Fibroblast of gingiva (primary cell): ENCODE data around the gene CACNA2D1.

ENCODE experiments used
- DNase-seq: peaks from one replicate; pipeline ENCODE4 v3.0.0-alpha.2; 2011; ENCODE audit warnings: low read depth

CACNA2D1 gene

DNA sequence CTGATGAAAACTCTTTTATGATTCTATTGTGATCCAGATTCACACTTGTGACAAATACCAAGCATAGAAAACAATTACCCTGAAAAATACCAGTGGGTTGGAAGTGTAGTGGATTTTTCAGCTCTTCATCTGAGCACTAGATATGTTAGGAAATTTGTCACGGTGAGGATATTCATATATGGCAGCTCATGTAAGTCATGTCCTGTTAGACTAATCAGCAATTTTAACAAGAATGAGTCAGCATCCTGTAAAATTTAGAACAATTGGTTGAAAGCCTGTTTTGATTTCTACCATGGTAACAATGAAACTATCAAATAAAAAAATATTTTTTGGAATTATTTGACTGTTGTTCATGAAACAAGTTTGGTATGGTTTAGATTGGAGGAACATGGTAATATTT, 334.3 kb downstream of the CACNA2D1 start:
- peak; percentile 47 for DNase-seq

DNA sequence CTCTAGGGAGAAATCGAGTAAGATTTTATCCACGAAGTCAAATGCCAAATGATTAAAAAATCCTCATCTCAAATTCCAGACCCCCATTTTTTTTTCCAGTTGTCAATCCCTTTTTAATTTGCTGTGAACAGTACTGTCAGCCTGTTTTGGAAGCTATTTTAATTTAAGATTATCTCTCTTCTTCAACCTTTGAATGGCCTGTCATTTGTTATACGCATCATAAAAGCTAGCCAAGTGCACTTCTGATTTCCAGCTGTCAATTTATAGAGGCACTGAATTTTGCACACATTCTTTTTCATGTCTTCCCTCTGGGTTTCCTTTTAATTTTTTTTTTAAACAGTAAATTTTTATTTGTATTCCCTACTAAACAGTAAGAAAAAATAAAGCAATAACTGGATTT, 337.4 kb downstream of the CACNA2D1 start:
- DNase-seq = no peak

DNA sequence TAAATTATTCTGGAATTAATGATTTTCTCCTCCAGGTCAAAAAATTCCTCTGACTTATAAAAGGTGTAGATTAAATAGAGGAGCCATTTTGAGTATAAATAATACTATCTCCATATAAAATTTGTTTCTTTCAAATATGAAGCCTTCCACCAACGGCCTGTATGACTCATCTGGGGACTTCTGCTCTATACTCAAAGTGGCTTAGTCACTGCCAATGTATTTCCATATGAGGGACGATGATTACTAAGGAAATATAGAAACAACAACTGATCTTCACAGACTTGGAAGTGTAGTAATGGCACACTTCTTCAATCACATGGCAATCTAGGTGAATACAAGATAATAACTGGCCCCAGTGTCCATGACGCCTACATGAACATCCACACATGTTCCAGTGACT, 338.1 kb downstream of the CACNA2D1 start:
- DNase-seq = peak; percentile 46

DNA sequence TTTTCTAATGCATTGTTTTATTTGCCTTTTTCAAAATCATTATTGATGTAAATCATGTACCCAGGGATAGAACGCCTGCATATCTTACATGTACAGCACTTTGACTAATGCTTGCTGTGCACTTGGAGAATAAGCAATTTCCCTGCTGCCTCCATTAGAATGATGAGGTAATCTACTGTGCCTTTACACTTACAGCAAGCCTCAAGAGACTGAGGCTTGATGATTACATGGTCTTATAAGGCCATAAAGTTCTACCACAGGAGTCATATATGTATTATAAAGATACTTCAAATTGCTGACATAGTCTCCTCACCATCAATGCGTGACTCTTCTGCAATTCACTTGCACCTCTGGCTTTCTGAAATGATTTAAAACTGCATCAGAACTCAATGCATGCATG, 345.2 kb downstream of the CACNA2D1 start:
- DNase-seq = no peak

DNA sequence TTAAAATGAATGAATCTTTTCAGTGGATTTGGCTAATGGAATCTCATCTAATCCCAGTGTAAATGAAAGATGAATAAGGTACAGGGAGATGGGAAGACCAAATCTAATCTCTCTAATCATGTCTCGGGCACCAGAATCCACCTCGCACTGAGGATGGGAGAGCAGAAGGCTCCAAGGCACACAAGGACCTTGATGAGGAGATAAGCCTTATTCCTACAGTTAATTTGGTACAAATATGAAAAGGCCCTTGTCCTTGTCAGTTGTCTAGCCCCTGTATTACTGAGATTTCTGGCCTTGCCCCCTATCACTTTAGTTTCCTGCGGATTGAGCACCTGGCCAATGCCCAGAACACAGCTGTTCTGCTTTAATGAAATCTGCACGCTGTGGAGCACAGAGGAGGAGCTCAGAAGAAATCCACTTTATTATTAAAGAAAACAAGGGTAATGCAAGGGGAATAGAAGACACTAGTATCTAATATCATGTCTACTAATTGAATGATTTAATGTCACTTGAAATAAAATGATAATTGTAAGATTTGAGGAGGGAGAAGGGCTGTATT, 352.4 kb downstream of the CACNA2D1 start:
- DNase-seq = no peak

DNA sequence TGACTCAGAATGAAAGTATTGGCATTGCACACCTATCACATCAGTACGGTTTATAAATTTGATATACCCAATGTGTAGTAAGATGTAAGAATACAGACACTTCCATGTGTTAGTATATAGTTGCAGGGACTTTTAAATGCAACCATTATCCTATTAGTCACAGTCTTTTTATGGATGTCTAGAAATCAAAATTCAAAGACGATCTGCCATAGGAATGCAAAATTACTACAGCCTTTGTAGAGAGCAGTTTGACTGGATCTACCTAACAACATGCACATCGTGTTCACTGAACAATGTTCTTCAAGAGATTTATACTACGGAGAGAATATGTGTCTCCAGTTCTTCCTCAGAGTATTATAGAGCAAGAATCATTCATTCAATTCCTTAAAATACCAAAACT, 356.5 kb downstream of the CACNA2D1 start:
- no peak for DNase-seq

DNA sequence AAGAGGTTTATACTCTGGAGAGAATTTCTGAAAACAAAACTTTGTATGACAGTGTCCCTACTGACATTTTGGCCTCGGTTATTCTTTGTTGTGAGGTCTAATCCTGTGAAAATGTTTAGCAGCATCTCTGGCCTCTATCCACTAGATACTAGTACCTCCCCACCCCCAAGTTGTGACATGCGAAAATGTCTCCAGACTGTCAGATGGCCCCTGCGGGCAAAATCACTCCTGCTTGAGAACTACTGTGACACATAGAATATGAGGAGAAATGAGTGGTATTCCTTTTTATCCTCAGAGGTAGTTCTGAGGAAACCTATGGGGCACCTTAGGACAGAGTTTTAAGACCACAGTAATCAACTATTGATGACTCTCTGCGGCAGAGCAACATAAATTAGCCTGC, 358.5 kb downstream of the CACNA2D1 start:
- DNase-seq = no peak

DNA sequence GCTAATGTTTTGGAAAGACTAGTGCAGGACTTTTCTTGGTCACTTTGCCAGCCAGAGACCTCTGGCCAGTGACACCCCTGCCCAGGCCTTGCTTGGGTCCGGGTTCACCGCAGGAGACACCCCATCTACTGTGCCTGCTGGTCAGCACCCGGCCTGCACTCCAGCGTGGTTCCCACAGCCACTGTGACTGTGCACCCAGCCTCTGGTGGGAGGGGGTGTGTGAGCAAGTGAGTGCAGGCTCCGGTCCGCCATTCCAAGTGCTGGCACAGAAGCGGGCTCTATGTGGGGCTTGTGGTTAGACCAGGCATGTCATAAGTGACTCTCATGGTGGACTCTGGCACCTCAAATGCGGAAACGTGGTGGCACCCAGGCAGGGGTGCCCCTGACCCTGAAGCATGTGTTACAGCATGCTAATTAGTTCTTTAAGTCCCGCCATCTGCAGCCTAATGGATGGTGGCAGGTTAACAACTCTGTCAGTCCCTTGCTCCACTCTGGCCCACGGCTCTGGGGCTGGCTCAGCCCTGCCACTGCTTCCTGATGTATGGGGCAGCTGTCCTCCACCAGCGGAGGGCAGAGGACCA, 361.8 kb downstream of the CACNA2D1 start:
- no peak for DNase-seq

DNA sequence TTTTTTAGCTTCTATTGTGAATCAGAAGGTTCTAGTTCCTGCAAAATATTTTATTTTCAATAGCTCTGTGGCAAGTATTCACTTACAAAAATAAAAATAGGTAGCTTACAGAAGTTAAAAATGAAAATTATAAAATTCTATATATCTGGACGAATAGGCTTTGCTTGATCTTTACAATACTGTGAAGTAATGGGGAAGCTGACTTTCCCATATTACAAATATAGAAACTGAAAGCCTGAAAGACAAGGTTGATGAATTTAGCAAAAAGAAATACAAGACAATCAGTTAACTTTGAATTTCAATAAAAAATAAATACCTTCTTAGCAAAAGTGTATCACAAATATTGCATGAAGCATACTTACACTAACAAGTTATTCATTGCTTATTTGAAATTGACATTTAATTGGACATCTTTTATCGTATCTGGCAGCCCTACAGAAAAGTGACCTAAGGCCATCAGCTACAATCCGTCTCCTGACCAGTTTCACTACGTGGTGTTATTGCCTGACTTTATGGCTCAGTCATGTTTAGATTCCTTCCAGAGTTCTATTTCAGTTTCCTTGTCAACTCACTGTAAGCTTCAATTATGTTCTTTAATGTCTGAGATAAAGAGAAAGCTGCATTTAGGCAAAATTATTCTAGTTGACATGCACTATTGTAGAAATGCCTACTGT, 363.2 kb downstream of the CACNA2D1 start:
- no peak for DNase-seq

DNA sequence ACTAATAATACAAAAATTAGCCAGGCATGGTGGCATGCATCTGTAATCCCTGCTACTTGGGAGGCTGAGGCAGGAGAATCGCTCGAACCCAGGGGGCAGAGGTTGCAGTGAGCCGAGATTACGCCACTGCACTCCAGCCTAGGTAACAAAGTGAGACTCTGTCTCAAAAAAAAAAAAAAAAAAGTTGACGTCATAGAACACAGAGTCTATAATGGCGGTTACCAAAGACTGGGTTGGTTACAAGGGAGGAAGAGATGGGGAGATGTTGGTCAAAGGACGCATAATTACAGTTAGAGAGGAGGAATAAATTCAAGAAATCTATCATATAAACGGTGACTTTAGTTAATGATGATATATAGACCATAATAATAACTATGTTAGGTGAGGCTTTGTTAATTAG, 364.1 kb downstream of the CACNA2D1 start:
- no peak for DNase-seq

DNA sequence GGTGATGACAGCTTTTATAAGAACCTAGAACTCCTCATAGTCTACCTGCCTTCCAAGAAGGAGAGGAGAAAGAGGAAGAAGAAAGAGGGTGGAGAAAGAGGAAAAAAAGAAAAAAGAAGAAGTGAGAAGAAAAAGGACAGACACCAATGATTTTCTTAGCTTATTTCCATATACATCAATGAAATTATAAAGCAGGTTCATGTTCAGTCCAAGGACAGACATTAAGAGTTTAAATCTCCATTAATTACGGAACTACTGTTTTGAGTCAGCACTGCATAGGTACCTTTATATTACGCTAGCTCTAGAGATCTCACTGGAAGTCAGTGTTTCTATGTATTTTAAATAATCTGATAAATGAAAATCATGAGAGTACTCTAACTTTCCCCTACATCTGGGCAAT, 364.8 kb downstream of the CACNA2D1 start:
- DNase-seq = no peak

DNA sequence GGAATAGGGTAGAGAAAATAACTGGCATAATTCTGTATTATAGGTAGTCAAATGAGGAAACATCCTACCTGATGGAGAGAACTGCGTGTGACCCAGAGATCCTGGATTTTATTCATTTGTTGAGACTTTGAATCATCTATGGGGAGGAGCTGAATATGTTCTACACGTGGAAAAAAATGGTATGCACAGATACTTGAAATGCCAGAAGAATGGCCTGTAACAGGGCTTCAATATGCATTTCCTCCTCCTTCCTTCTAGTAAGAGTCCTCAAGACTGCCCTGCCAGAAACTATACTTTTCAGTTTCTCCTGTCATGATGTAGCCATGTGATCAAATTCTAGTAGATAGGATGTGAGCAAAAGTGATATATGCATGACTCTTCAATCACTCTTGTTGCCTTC, 372.1 kb downstream of the CACNA2D1 start:
- no peak for DNase-seq

DNA sequence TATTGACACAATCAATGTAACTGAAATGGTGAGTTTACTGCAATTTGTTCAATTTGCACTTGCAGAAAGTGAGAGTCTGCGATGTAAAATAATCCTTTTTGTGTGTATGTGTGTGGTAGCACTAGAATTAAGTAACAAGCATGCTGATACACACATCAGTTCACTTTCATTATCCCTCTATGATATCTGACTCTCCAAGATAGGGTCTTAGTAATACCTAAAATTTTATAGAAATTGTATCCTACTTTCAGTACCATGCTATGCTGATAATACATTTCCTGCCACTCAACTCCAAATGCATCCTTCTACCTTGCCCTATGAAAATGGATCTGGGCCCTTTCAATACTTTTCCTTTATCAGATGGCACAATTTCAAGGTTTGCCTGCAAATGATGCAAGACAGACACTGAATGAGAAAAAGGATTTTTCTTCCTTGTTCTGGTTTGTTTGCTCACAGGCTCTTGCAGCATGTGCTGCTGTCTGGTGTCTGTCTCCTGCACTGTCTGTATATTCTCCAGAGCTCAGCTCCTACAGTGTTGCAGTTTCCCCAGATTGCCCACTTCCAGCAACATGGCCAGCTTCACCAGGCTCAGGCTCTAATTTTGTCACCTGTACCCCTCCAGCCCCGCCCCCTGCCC, 375.8 kb downstream of the CACNA2D1 start:
- no peak for DNase-seq

DNA sequence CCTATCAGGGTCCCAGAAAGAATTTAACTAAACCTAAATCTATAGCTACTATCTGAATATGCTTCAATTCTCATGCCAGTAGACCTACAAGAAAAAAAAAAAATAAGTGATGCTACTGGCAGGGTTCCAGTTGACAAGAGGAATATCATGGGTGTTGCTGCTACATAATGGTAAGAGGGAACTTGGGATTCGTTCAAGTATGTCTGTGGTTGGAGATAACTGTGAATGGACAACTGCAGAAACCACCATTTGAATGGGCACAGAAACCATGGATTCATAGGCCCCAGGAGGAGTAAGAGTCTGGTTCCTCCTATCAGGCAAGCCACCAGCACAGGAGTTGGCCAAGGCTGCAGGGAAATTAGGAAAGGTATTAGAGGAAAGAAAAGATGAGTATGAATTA, 386.1 kb downstream of the CACNA2D1 start:
- DNase-seq = no peak

DNA sequence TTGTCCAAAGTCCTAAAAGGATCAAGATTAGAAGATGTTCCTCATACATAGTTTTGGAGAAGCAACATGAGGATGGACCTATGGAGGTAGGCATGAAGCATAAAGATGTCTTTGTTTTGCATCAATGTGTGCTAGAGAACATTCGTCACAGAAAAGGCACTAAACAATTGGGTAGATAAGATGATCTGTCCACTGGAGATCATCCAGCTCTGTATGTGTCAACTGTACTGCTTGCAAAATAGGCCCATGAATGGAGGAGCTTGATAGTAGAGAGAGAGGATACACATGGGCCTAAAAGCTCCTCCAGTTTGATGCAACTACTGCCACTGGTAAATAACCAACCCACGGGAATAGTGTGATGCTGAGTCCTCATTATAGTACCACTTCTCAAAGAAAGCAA, 387.3 kb downstream of the CACNA2D1 start:
- no peak for DNase-seq

DNA sequence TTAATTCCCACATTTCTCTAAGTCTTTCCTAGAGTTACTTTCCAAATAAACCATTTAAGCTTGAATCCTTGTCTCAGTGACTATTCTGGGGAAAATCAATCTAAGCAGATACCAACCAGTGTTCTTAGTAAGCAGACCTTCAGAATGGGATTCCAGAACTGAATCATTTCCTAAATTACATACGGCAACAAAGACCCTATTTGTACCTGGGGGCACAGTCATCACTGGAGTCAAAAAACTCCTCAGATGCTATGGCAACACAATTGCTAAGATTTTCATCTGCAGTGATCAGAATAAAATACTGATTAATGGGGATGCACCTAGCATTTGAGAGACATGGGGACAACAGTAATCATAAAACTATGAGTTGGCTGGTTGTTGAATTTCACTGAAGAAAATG, 389.0 kb downstream of the CACNA2D1 start:
- DNase-seq = no peak

DNA sequence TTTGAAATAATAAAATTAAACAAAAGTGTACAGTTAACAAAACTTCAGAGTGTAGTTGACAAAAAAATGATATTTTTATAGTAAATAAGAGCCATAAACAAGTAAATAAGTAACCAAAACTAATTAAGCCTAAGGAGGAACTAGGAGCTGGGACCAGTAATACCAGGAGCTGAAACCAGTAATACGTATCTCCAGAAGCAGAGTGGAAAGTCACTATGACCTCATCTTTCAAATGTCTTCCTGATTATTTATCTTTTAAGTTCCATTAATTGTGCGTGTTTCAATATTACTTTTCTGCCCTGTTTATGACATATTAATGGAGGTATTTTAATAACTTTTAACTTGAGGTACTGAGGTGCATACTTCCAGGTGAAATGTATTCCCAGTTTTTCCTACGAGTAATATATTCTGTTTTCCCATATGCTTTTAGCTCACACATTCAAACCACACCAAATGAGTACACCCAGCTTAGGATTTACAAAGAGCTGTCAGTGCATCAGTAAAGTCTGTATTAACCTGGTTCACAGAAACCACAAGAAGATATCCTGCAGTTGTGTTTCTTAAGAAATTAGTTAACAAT, 390.0 kb downstream of the CACNA2D1 start:
- DNase-seq = no peak

DNA sequence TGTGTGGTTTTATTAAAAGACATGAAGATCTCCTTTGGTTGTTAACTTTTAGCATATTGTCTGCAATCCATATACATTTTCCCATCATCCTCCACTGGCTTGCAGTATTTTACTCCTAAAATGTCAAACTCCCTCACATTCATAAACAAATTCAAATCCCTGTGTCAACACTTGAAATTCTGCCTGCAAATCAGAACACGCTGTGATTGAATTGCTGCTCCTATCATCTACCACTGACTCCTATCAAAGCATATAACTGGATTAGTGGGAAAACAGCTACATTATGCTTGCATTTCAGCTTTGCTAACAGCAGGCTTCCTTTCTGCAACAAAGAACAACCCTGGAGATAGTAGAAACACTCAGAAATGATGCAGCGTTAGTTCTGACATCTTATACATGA, 392.0 kb downstream of the CACNA2D1 start:
- no peak for DNase-seq

DNA sequence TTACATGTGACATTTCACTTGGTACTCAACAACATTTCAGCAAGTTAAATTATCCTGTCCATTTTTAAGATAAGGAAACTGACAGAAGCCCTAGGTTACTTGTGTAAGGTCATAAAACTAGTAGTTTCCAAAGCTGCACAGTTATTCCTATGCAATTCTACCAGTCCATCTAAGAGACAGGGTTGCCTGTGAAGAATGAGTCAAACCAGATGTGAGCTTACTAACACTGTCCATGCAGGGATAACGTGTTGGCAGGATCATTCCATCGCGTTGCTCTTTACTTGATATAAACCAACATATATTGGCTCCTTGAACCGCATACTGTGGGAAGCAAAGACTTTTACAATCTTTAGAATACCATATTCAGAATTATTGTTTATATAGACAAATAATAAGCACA, 392.8 kb downstream of the CACNA2D1 start:
- DNase-seq = peak; percentile 60

DNA sequence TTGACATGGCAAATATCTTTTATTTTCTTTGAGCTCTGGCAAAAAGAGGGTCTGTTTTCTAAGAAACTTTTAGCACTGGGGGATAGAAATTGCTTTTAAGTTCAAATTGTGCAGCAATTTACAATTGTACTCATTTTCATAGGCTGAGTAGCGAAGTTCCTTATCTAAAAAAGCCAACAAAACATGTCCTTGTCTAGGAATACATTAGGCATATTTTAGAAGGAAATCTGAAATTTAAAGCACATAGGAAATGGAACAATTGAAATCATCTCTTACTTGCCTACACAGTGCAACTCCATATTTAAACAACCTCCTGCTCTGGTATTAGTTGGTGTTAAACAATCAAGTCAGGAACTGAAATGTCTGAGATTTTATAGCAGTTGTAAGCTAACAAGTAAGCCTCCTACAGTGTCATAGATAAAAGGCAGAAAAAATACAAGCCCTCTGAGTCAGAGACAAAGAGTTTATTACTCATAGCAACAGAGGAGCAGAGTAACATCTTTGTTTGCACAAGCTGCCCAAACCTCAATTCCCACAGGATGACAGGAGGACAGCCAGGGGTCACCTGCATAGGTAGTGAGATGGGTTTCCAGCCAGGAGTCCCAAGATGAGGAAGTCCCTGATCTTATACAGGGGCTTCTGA, 393.6 kb downstream of the CACNA2D1 start:
- peak; percentile 78 for DNase-seq

DNA sequence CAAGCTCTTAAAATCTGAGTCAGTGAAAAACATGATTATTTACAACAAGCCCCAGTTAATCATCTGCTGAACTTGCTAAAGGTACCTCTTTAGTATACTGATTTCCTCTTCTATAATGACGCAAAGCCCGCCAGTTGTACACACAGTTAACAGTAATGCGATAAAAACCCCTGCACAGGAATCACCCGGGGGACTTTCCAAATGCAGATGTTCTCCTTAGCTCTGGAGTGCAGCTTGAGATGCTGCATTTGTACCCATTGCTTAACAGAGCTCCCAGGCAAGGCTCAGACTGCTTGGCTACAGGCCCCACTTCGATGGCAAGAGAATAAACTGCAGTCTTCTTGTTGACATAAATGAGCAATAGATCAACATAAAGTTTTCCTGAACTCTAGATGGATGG, 394.1 kb downstream of the CACNA2D1 start:
- DNase-seq = peak; percentile 19

DNA sequence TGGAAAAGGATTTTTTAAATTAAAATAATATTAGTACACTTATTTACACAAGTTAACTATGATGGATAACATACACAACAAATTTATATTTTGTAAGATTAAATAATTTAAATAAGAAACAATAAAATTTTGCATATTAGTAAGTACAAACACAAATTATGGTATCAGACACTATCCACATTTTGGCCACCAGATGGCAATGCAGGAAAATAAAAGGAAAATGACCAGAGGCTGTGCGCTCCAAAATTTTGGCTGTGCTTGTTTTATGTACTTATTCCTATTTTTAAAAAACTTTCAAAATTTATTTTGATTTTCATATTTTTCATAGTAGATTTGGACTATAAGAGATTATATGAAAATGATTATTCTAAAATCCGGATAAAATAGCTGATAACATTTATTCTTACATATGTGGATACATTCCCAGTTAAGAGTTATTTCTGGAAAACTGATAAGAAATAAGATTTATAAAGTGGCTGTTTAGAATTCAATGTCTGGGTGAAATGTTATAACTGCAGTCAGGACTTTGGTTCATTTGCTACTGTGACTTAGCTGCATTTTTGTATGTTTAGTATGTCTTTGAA, 399.0 kb downstream of the CACNA2D1 start:
- peak; percentile 50 for DNase-seq
